KG1 (cell line): Measurements from ENCODE around the gene DAB1.
"Not testable (repeated sequence)": the region's sequence is repeated elsewhere in the genome, so short reads cannot be mapped to it uniquely, and the experiment has no call there.

ENCODE experiments used
- DNase-seq: peaks from one replicate; lab custom pipeline; 2025; lab: John Stamatoyannopoulos, UW

The DAB1 gene

GRCh38 chr1:57270927-57271698, 152.7 kb downstream of the DAB1 start:
- no peak for DNase-seq

GRCh38 chr1:57269630-57270225, 154.1 kb downstream of the DAB1 start:
- no peak for DNase-seq

GRCh38 chr1:57265104-57265503, 158.8 kb downstream of the DAB1 start:
- DNase-seq: no peak

- no peak for DNase-seq
These were observed 161.4 kb downstream of the DAB1 start for GRCh38 chr1:57262472-57262871.

- DNase-seq: no peak
These were observed 165.1 kb downstream of the DAB1 start for GRCh38 chr1:57258557-57259325.

- DNase-seq: no peak
These were observed 167.9 kb downstream of the DAB1 start for GRCh38 chr1:57255945-57256344.

GRCh38 chr1:57254022-57254421, 169.8 kb downstream of the DAB1 start:
- DNase-seq: no peak

GRCh38 chr1:57252597-57253294, 171.1 kb downstream of the DAB1 start:
- no peak for DNase-seq

- DNase-seq: no peak
These were observed 173.8 kb downstream of the DAB1 start for GRCh38 chr1:57250021-57250420.

- no peak for DNase-seq
These were observed 174.3 kb downstream of the DAB1 start for GRCh38 chr1:57249511-57249910.

GRCh38 chr1:57248830-57249229, 175.0 kb downstream of the DAB1 start:
- DNase-seq: no peak

- DNase-seq: no peak
These were observed 185.6 kb downstream of the DAB1 start for GRCh38 chr1:57238233-57238781.

GRCh38 chr1:57235730-57236510, 187.9 kb downstream of the DAB1 start:
- DNase-seq: no peak

GRCh38 chr1:57234459-57234858, 189.4 kb downstream of the DAB1 start:
- DNase-seq: no peak

GRCh38 chr1:57232500-57232899, 191.4 kb downstream of the DAB1 start:
- no peak for DNase-seq

GRCh38 chr1:57229998-57230397, 193.9 kb downstream of the DAB1 start:
- DNase-seq: no peak

GRCh38 chr1:57229076-57229475, 194.8 kb downstream of the DAB1 start:
- DNase-seq: no peak

- DNase-seq: no peak
These were observed 201.1 kb downstream of the DAB1 start for GRCh38 chr1:57222801-57223200.

- no peak for DNase-seq
These were observed 201.6 kb downstream of the DAB1 start for GRCh38 chr1:57222307-57222706.

GRCh38 chr1:57220905-57221304, 203.0 kb downstream of the DAB1 start:
- not testable (repeated sequence) for DNase-seq

- no peak for DNase-seq
These were observed 205.3 kb downstream of the DAB1 start for GRCh38 chr1:57218487-57219079.
